SJSA1 (cell line): ENCODE measurements around the gene FBXO31. TPM values are rescaled to one million over a fixed set of nuclear protein-coding genes. Genes with fewer than 3 reads are reported as not detected.
"Not testable (repeated sequence)": the region's sequence is repeated elsewhere in the genome, so short reads cannot be mapped to it uniquely, and the experiment has no call there.

Experiments used
- DNase-seq, 2 experiments: peaks; one replicate each; pipeline ENCODE4 v3.0.0-alpha.2; 2015 to 2020; ENCODE audit warnings: low spot score in 2 of 2, low read depth in 1 of 2
- H3K27ac ChIP-seq: fragments of 250-450 bp; sonication (Bioruptor Pico); 2 replicates; pipeline ENCODE4 v1.5.1; 2020; ENCODE audit warnings: mild to moderate bottlenecking, moderate library complexity
- H3K27me3 ChIP-seq: fragments of 250-450 bp; sonication (Bioruptor Pico); replicated peaks from 2 replicates; pipeline ENCODE4 v1.5.1; 2020; ENCODE audit warnings: mild to moderate bottlenecking, moderate library complexity
- H3K36me3 ChIP-seq: fragments of 250-450 bp; sonication (Bioruptor Pico); 2 replicates; pipeline ENCODE4 v1.5.1; 2020; ENCODE audit warnings: mild to moderate bottlenecking
- H3K4me1 ChIP-seq: fragments of 250-450 bp; sonication (Bioruptor Pico); replicated peaks from 2 replicates; pipeline ENCODE4 v1.6.1; 2021; ENCODE audit warnings: mild to moderate bottlenecking
- H3K4me3 ChIP-seq: fragments of 250-450 bp; sonication (Bioruptor Pico); 2 replicates; pipeline ENCODE4 v1.5.1; 2020; ENCODE audit warnings: mild to moderate bottlenecking
- H3K9me3 ChIP-seq: fragments of 250-450 bp; sonication (Bioruptor Pico); replicated peaks from 2 replicates; pipeline ENCODE4 v1.5.1; 2020; ENCODE audit warnings: mild to moderate bottlenecking
- total RNA-seq: library from RNA; depleted of rRNA; stranded (reverse); fragments of >200 nt; shearing (Covaris generic); gene quantifications from 2 replicates; pipeline ENCODE4 v1.2.3, GENCODE V29; 2014

Gene FBXO31
- total RNA-seq, 1 experiment from 2014 or later: 26.2 TPM

DNA sequence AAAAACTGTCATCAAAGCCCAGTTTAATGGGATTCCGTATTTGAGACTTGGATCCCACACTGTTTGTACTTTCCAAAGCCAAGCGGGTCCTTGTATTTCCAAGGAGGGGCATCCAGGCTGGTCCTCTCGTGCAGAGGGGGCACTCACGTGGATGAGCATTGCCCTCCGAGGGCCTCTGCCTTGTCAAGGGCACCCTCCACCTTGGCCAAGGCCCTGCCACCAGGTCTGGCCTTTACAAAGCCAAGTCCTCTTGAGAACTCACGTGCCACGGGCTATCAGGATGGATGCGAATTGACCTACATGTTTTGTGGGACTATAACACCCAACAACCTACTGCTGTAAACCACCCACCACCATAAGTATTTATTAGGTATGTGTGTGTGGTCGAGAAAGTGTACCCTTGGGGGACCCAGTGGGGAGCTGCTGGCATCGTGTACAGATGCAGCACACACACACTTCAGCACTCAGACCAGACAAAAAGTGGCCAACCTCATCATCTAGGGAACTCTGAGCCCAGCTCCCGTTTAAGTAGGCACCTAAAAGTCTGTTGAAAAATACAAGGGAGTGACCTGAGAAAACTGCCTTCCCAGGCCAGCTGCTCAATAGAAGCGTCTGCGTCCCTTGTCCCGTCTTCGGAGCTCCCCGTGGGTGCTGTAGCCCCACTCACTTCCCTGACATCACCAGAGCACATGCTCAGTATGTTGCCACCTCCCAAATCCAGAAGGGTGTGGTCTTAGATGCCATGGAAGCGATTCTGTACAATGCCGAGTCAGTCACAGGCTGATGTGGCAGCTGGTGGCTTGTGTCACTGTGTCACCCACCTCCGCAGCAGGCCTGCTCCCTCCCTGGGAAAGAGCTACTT is 21.4 kb upstream of the FBXO31 start:
- no peak overlapping the region for H3K4me3 ChIP-seq
- H3K9me3 ChIP-seq: no peaks in the 10 kb centered on the region
- no peaks in the 10 kb centered on the region for H3K4me1 ChIP-seq
- 0 out of 2 replicates have a peak, but pooled peaks cover 4% of the 10 kb centered on the region for H3K27me3 ChIP-seq
- H3K36me3 ChIP-seq: peaks cover 73% of the 10 kb centered on the region
- no peak for DNase-seq
- H3K27ac ChIP-seq: no peak overlapping the region

DNA sequence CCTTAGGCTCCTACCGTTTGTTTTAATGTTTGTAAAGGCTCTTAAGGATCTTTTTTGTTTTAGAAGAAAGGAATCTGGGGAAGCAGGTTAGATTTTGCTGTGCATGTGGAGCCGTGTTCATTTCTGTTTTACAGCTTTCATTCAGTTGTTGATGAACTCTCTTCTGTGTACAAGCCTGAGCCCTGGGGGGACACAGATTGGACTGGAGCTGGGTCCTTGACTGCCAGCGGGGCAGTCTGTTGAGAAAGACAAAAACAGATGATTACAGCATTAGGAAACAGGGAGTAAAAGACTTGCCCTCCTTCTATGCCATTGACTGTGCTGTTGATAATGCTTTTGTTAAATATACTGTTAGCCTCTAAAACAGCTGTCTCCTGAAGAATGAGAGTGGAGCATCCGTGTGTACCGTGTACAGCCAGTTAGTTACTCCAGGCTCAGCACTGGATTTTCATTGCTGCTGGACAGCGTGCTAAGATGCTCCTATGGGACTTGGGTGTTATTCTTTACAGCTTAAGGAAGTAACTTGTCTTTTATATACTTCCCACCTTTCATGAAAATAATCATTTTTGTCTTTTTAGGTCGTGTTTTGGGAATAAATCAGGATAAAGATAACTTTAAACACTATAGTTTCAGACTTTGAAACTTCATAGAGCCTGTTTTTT is 11.7 kb upstream of the FBXO31 start:
- no peak overlapping the region for H3K27ac ChIP-seq
- H3K36me3 ChIP-seq: peaks cover 31% of the 10 kb centered on the region
- no peaks in the 10 kb centered on the region for H3K27me3 ChIP-seq
- H3K9me3 ChIP-seq: no peaks in the 10 kb centered on the region; the same call in 1 of the 2 replicates
- H3K4me1 ChIP-seq: peaks cover 23% of the 10 kb centered on the region
- H3K4me3 ChIP-seq: no peak overlapping the region
- no peak for DNase-seq

DNA sequence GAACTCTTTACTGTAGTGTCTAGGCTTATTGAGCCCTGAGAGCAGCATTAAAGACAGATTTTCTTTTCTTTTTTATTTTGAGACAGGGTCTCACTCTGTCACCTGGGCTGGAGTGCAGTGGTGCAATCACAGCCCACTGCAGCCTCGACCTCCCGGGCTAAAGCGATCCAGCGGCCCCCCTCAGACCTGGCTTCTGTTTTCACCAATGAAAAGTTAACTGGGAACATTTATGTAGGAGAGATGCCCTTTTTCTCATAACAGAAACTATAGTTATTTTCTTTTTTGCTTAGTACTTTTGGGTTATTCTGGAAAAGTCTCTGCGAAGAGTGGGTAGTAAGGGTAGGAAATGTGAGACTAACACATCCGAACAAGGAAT is 10.1 kb upstream of the FBXO31 start:
- Histone ChIP-seq H3K27ac (no peak overlapping the region), H3K36me3 (peaks cover 20% of the 10 kb centered on the region), H3K27me3 (no peaks in the 10 kb centered on the region), H3K4me3 (peak overlapping the region; percentile 98; the same call in 1 of the 2 replicates), H3K9me3 (no peaks in the 10 kb centered on the region; the same call in 1 of the 2 replicates), H3K4me1 (peaks cover 24% of the 10 kb centered on the region)
- DNase-seq: no peak

DNA sequence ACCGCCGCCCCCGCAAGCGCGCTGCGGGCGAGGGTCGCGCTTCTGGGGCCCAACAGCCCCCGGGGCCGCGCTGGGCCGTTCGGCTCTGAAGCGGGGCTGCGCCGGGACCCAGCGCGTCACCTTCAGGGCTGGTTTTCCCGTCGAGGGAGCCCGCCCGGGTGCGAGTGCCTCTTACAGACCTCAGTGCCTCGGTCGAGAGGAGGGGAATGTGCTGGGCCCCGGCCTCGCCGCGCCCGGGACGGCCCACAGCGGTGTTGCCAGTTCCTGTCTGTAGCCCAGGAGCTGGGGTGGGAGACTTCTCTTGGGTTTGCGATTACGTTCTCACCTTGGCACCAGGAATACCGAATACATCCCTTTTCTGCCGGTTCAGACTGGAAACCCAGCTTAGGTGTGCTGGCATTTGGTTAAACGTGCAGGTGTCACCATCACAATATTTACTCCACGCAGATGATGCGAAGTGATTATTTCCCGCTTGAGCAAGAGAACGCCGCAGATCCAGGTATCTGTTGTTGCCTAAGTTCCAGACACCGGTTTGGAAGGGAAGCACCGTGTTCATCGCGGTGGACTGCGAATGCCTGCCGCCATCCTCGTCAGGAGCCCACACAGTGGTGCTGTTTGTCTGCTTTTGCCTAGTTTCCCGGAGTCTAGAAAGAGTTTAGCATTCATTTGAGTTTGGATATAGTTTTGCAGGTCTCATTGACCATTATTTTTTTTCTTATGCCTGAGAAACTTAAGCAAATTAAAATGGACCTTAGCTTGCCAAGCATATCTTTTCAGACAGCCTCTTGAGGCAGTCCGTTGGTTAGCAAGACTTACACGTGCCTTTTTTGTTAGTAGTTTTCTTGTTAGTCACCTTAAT is 9.5 kb upstream of the FBXO31 start:
- Histone ChIP-seq H3K27me3 (no peaks in the 10 kb centered on the region), H3K27ac (no peak overlapping the region), H3K4me3 (peak overlapping the region; percentile 98), H3K9me3 (no peaks in the 10 kb centered on the region; the same call in 1 of the 2 replicates), H3K36me3 (peaks cover 17% of the 10 kb centered on the region), H3K4me1 (peaks cover 29% of the 10 kb centered on the region)
- peak in 1 of 2 experiments; percentile 41 for DNase-seq

DNA sequence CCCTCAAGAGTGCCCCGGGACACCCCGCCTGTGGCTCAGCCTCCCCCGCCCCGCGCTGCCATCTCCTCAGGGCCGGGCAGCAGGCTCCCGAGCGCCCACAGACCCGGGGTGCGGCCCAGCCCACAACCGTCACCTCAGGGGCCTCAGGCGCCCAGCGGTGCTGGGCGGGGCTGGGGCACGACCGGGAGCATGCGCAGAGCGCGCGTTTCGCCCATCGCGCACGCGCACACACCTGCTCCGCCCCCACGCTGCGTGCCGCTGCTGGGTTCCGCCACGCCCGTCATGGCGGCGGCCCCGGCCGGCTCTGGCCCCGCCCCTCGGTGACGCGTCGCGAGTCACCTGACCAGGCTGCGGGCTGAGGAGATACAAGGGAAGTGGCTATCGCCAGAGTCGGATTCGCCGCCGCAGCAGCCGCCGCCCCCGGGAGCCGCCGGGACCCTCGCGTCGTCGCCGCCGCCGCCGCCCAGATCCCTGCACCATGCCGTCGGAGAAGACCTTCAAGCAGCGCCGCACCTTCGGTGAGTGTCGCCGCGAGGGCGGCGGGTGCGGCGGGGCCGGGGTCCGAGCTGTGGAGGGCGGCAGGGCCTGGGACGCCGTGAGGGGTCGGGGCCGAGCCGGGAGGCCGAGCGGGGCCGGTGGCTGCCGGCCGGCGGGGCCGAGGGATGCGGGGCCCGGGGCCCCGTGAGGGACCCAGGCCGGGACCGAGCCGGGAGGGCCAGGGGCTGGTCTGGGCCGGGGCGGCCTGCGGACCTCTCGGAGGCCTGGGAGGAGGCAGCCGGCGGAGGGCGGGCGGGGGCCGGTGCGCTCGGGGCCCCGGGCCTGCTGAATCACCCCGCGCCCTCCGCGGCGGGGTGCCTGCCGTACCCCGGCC is 8.6 kb upstream of the FBXO31 start, which contains the start of gene MAP1LC3B:
Gene MAP1LC3B (plus strand): TSS at position 387 of the 871 bp plus-strand sequence. CDS start 92 bp downstream, at position 479.
- Histone ChIP-seq H3K9me3 (no peaks in the 10 kb centered on the region; the same call in 1 of the 2 replicates), H3K27me3 (no peaks in the 10 kb centered on the region), H3K27ac (peak within 1 kb of the TSS; percentile 94), H3K36me3 (peaks cover 17% of the 10 kb centered on the region), H3K4me1 (peaks cover 33% of the 10 kb centered on the region), H3K4me3 (peak within 1 kb of the TSS; percentile 98)
- DNase-seq: peak; percentile 97 to 99

DNA sequence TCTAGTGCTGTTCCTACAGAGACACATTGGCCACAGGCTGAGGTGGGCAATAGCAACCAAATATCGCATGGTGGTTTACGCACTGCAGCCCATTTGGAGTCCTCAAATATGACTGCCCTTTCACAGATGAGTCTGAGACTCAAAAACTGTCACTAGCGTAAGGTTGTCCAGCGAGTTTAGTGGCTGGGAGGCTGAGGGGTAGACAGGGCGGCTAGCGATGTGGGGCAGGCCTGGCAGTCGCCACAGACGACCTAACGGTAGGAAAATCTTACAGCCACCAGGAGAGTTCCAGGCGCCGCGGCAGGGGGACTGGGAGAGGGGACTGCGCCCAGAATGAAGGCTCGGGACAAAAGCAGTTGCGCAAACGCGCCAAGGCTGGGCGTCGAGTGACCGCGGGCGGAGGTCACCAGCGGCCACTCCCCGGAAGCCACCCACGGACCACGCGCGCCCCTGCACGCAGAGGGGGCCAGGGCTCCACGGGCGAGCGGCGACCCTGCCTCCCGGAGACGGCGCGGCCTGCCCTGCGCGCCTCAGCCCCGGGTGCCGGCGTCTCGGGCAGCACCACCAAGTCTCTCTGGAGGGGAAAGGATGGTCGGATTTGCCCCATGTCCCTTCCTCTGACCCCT is 7.9 kb upstream of the FBXO31 start:
- DNase-seq: no peak
- Histone ChIP-seq H3K9me3 (no peaks in the 10 kb centered on the region; the same call in 1 of the 2 replicates), H3K4me3 (peak overlapping the region; percentile 98), H3K27ac (peak overlapping the region; percentile 94), H3K36me3 (peaks cover 17% of the 10 kb centered on the region), H3K27me3 (no peaks in the 10 kb centered on the region), H3K4me1 (peaks cover 33% of the 10 kb centered on the region)

DNA sequence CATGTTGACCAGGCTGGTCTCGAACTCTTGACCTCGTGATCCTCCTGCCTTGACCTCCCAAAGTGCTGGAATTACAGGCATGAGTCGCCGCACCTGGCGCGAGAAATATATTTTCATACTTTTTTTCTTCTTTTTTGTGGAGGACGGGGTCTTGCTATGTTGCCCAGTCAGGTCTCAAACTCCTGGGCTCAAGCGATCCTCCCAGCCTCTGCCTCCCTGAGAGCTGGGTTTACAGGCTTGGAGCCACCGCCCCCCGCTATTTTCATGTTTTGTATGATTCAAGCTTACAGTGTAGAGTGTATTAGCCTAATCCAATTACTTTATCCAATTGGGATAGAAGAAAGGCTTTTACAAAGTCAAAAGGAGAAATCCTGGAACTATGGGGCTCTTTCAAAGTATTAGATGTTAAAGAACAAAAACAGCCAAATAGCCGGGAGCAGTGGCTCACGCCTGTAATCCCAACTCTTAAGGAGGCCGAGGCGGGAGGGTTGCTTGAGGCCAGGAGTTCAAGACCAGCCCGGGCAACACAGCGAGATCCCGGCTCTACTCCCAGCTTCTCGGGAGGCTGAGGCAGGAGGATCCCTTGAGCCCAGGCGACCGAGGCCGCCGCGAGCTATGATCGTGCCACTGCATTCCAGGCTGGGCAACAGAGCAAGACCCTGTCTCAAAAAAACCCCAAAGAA is 7.2 kb upstream of the FBXO31 start:
- H3K36me3 ChIP-seq: peaks cover 17% of the 10 kb centered on the region
- no peak overlapping the region for H3K4me3 ChIP-seq
- peaks cover 33% of the 10 kb centered on the region for H3K4me1 ChIP-seq
- H3K27ac ChIP-seq: peak overlapping the region; percentile 94
- no peaks in the 10 kb centered on the region for H3K27me3 ChIP-seq
- H3K9me3 ChIP-seq: no peaks in the 10 kb centered on the region; the same call in 1 of the 2 replicates
- no peak for DNase-seq

DNA sequence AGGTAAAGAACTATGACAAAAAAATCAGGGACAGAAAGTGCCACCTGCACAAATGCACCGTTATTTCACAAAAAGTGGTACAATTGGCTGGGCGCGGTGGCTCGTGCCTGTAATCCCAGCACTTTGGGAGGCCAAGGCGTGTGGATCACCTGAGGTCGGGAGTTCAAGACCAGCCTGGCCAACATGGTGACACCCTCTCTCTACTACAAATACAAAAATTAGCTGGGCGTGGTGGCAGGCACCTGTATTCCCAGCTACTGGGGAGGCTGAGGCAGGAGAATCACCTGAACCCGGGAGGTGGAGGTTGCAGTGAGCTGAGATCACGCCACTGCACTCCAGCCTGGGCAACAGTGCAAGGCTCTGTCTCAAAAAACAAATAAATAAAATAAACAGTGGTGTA is 6.3 kb upstream of the FBXO31 start:
- H3K27ac ChIP-seq, H3K27me3 ChIP-seq, H3K4me3 ChIP-seq, H3K9me3 ChIP-seq, DNase-seq: not testable (repeated sequence)
- peaks cover 36% of the 10 kb centered on the region for H3K4me1 ChIP-seq
- H3K36me3 ChIP-seq: peaks cover 11% of the 10 kb centered on the region

DNA sequence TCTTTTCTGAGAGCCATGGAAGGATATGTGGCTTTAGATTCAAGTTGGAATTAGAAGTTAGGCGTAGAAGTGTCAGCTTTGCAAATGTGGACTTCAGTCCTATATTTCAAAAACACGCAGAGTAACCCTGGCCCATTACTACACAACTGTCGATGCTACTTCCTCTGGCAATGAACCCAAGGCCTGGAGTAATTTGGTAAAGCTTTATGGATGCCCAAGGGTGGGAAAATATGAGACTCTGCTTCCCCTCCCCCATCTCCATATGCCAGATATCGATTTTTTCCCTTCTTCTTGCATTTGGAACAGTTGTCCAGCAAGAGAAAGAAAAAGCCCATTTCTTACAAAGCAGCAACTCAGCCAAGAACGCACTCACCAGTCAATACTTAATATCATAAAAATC is 5.7 kb upstream of the FBXO31 start:
- H3K4me3 ChIP-seq: no peak overlapping the region
- H3K27me3 ChIP-seq: no peaks in the 10 kb centered on the region
- DNase-seq: no peak
- H3K27ac ChIP-seq: no peak overlapping the region
- peaks cover 41% of the 10 kb centered on the region for H3K4me1 ChIP-seq
- peaks cover 7% of the 10 kb centered on the region for H3K36me3 ChIP-seq
- H3K9me3 ChIP-seq: no peaks in the 10 kb centered on the region; the same call in 1 of the 2 replicates

DNA sequence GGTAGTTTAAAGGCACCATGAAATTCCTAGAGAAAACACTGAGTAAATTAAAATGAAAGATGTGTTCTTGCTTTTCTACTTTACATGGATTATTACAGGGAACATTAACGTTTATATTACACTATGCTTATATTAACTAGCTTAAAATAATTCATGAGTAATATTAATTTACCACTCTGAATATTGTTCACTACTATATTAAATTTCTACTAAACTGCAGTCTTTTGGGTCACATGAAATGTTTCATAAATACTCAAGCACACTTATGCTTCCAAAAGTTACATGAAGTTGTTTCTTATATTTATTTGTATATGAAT is 5.2 kb upstream of the FBXO31 start:
- Histone ChIP-seq H3K4me3 (no peak overlapping the region), H3K36me3 (peaks cover 7% of the 10 kb centered on the region), H3K27ac (peak overlapping the region; percentile 60), H3K27me3 (no peaks in the 10 kb centered on the region), H3K4me1 (peaks cover 38% of the 10 kb centered on the region), H3K9me3 (no peaks in the 10 kb centered on the region; the same call in 1 of the 2 replicates)
- DNase-seq: no peak

DNA sequence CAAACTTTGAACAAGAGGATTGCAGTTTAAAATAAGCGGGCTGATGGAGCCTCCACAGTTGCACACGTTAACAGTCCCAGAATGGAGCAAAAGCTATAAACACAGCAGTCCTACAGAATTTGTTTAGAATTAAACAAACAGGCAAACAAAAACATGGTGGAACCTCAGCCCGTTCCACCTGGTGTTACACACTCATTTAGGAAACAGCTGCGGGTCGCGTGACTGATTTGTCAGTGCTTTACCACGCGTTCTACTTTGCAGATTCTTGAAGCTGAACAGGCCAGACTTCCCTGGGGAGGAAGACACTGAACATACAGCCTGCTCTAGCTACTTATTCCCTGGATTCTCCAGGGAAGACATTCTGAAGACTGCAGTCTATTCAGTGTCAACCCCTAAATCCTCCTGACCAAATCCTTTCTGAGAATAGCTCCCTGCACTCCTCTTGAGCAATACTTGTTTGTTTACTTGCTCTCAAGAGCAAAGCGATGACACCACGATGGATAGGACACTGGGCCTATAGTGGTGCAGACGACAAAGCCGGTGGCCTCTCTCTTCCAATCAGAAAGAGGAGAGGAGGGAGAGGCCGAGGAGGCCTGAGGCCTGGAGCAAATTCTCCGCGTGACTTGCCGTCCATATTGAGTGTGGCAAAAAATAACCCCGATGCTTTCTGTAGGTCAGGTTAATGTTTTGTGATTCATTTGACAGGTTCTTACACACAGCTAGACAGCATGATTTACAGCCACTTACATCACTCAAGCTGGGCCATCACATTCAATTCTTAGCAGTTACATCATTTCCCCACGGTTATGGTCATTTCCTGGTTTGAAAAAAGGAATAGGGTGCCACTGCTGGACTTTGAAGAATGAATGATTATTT is 4.6 kb upstream of the FBXO31 start:
- Histone ChIP-seq H3K4me1 (peaks cover 32% of the 10 kb centered on the region), H3K27ac (peak overlapping the region; percentile 60), H3K36me3 (peaks cover 10% of the 10 kb centered on the region), H3K27me3 (no peaks in the 10 kb centered on the region), H3K4me3 (no peak overlapping the region), H3K9me3 (no peaks in the 10 kb centered on the region; the same call in 1 of the 2 replicates)
- DNase-seq: peak; percentile 96 to 98
